HG03103 (cell line): ENCODE measurements around the gene GPC5.

ENCODE experiments used
- ATAC-seq: cut with Tn5 transposase; IDR thresholded peaks from one replicate; pipeline ENCODE4 v1.9.1; 2021; ENCODE audit warnings: low read depth; ENCODE audit not compliant: unreplicated experiment

GPC5 gene

GRCh38 chr13:91699863-91700262 is 301.4 kb downstream of the GPC5 start:
- ATAC-seq = no peak

- ATAC-seq = no peak
Measured at GRCh38 chr13:91701975-91702374, 303.6 kb downstream of the GPC5 start.

- no peak for ATAC-seq
Measured at GRCh38 chr13:91702411-91702810, 304.0 kb downstream of the GPC5 start.

GRCh38 chr13:91704398-91704797 is 306.0 kb downstream of the GPC5 start:
- no peak for ATAC-seq

- ATAC-seq = no peak
Measured at GRCh38 chr13:91708558-91708957, 310.1 kb downstream of the GPC5 start.

GRCh38 chr13:91709180-91709579 is 310.8 kb downstream of the GPC5 start:
- ATAC-seq = no peak

- ATAC-seq = no peak
Measured at GRCh38 chr13:91710733-91711132, 312.3 kb downstream of the GPC5 start.

- ATAC-seq = no peak
Measured at GRCh38 chr13:91714855-91715254, 316.4 kb downstream of the GPC5 start.

GRCh38 chr13:91716436-91717065 is 318.1 kb downstream of the GPC5 start:
- ATAC-seq = no peak

- ATAC-seq = no peak
Measured at GRCh38 chr13:91719033-91719432, 320.6 kb downstream of the GPC5 start.

- ATAC-seq = no peak
Measured at GRCh38 chr13:91721413-91721812, 323.0 kb downstream of the GPC5 start.

- no peak for ATAC-seq
Measured at GRCh38 chr13:91722267-91722884, 324.0 kb downstream of the GPC5 start.

GRCh38 chr13:91724591-91724990 is 326.2 kb downstream of the GPC5 start:
- ATAC-seq = no peak

- ATAC-seq = no peak
Measured at GRCh38 chr13:91725646-91726045, 327.2 kb downstream of the GPC5 start.

GRCh38 chr13:91726671-91727070 is 328.2 kb downstream of the GPC5 start:
- no peak for ATAC-seq

- no peak for ATAC-seq
Measured at GRCh38 chr13:91729859-91730258, 331.4 kb downstream of the GPC5 start.

GRCh38 chr13:91739751-91740150 is 341.3 kb downstream of the GPC5 start:
- no peak for ATAC-seq

- ATAC-seq = no peak
Measured at GRCh38 chr13:91740756-91741155, 342.3 kb downstream of the GPC5 start.

GRCh38 chr13:91741925-91742324 is 343.5 kb downstream of the GPC5 start:
- no peak for ATAC-seq

GRCh38 chr13:91744284-91744683 is 345.9 kb downstream of the GPC5 start:
- no peak for ATAC-seq

GRCh38 chr13:91745967-91746366 is 347.5 kb downstream of the GPC5 start:
- ATAC-seq = no peak

GRCh38 chr13:91747186-91747585 is 348.8 kb downstream of the GPC5 start:
- no peak for ATAC-seq
